ENCODE measurements around the gene FRMD6.
A peak's percentile ranks its signal among the peaks of the same experiment; 100 is the strongest.
"Not testable (repeated sequence)": the region's sequence is repeated elsewhere in the genome, so short reads cannot be mapped to it uniquely, and the experiment has no call there.

FRMD6 gene

DNA sequence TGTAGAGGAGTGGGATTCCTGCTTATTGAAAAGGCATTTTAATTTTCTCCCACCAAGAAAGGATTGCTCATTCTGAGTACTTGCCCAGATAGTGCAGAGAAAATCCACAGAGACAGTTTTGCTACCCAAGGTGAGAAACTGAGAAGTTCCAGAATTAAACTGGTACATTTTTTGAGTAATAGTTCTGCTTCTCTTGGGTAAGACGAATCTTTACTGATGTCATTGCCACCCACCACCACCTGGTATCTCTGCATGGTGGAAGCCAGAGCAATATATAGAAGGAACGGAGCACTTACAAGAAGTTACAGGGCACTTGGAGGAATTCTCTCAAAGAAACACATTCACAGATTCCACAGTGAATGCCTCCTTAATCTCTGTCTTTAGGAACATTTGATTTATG lies 20.7 kb upstream of the FRMD6 start:
- no peak for DNase-seq (ENCODE audit: low spot score)

DNA sequence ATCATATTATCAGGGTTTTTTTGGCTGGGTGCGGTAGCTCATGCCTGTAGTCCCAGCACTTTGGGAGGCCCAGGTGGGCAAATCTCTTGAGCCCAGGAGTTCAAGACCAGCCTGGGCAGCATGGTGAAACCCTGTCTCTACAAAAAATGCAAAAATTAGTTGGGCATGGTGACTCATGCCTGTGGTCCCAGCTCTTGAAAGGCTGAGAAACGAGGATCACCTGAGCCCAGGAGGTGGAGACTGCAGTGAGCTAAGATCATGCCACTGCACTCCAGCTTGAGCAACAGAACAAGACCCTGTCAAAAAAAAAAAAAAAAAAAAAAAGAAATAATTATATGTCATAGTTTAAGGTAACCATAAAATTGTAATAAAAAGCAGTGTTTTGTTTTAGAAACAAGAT lies 18.4 kb upstream of the FRMD6 start:
- not testable (repeated sequence) for DNase-seq (ENCODE audit: low spot score)

GRCh38 chr14:51636109-51636508 lies 15.6 kb upstream of the FRMD6 start:
- no peak for DNase-seq (ENCODE audit: low spot score)

GRCh38 chr14:51638071-51638944 lies 13.4 kb upstream of the FRMD6 start:
- no peak for DNase-seq (ENCODE audit: low spot score)

GRCh38 chr14:51639668-51640316 lies 11.9 kb upstream of the FRMD6 start:
- DNase-seq (ENCODE audit: low spot score), result no peak

- DNase-seq (ENCODE audit: low spot score), result peak; percentile 25
Measured at GRCh38 chr14:51643140-51643539, 8.6 kb upstream of the FRMD6 start.

DNA sequence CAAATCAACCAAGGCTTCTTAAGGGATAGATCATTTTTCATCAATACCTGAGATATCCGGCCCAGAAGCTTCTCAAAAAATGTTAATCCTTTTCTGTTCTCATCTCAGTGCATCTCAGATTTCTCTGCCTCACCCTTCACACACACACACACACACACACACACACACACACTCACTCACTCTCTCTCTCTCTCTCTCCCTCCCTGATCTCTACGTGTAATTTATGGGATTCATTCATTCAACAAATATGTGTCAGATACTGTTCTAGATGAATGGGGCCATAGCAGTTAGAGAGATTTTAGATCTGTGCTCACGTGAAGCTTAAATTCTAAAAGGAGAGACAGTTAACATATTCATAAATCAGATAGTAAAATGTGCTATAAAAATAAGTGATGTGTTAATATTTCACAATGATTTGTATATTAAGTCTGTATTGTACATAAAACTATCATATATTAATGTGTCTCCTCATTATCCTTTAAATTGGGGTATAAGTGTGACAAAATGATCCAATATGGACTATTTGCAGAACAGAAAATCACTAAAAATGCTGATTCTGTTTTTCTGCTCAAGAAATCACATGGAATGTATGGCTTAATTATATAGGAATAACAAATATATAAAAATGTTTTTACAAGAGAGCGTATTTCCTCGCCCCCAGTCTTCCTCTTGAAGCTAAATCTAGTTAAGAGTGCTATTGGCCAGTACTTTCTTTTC lies 7.3 kb upstream of the FRMD6 start:
- no peak for DNase-seq (ENCODE audit: low spot score)

GRCh38 chr14:51648296-51648695 lies 3.4 kb upstream of the FRMD6 start:
- no peak for DNase-seq (ENCODE audit: low spot score)

DNA sequence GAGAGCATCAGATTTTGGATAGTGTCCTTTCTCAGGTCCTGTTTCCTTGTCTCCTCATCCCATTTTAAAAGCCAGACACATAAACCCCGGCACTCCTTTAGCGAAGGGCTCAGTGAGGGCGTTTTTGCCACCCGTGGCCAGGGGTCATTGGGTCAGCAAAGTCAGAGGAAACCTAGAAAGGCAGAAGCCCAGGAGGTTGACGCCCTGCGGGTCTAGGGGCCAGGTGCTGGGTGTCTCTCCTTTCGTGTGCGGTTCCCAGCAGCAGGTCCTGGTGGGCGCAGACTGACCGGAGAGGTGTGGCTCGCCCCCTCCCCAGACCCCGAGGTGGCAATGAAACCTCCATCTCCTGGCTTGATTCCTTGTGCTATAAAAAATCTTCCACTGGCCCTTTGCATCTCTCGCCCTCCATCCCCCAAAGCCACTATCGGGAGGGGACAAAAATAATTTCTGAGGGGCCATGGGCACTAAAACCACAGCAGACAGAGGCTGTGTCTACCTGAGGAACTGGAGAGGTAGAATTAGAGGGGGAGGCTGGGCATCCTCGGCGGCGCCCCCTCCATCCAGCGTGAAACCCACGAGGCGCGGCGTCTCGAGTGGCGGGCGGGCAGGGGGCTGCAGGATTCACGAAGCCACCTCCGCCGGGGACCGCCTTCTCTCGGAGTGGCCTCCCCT lies 858 bp upstream of the FRMD6 start:
- DNase-seq (ENCODE audit: low spot score), result peak; percentile 30

GRCh38 chr14:51652168-51653078 lies 713 bp downstream of the FRMD6 start:
- DNase-seq (ENCODE audit: low spot score), result peak; percentile 38

DNA sequence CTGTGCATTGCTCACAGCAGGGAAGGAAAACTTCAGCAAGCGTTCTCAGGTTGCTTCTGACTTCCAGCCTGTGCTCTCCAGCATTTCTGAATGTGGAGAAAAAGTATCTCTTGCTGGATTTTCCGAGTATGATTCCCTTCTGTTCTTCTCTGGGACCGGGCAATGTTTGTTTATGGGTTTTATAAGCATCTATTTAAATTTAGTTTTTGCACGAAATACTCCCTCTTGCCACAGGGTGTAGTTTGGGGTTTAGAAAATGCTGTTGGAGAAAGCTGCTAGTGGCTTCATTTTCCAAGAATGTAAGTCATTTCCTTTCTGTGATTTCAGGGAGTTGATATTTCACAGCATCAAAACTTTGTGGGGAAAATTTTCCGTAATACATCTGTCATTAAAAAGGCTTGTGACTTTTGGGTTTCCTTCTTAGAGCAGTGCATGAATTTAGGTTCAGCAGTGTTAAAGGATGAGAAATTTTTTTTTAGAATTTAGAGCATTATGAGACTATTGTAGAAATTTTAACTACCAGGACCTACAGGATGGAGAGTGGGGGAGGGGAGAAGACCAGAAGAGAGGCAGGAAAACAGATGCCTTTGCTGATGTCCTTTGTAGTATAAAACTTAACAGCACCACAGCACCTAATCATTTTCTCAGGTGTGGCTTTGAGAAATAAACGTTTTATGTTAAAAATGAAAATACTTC lies 1.5 kb downstream of the FRMD6 start:
- peak; percentile 90 for DNase-seq (ENCODE audit: low spot score)

DNA sequence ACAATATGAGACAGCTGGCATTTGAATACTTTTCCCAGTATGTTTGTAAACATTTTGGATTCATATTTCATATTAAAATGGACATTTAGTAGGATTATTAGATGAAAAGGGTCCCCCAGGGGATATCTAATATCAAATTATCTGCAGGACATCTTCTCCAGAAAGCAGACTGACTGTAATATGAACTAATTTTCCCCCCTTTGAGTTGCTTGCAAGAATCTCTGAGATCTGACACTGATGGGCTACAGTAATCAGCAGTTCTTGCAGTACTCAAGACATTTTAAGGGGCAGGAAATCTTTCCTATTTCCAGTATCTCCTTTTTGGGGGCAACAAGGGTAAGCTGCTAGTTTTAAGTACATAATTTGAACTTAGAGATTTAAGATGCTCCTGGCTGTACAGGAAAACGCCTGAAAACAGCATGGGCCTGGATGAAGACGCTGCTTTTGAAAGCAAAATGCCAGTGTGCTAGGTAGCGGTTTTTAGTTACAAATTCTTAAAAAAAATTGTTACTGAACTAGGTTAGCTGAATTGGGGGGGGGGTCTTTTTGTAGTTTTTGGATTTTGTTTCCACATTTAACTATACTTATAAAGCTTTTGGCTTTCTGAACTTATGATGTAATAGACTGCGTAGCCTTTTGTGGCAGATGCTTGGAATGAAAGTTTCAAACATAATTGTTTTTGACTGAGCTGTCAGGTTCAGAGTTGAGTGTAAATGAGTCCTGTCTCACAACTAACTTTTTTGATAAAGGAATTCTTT lies 2.2 kb downstream of the FRMD6 start:
- DNase-seq (ENCODE audit: low spot score), result no peak

- DNase-seq (ENCODE audit: low spot score), result no peak
Measured at GRCh38 chr14:51654533-51654845, 2.8 kb downstream of the FRMD6 start.

GRCh38 chr14:51657762-51658161 lies 6.1 kb downstream of the FRMD6 start:
- no peak for DNase-seq (ENCODE audit: low spot score)

DNA sequence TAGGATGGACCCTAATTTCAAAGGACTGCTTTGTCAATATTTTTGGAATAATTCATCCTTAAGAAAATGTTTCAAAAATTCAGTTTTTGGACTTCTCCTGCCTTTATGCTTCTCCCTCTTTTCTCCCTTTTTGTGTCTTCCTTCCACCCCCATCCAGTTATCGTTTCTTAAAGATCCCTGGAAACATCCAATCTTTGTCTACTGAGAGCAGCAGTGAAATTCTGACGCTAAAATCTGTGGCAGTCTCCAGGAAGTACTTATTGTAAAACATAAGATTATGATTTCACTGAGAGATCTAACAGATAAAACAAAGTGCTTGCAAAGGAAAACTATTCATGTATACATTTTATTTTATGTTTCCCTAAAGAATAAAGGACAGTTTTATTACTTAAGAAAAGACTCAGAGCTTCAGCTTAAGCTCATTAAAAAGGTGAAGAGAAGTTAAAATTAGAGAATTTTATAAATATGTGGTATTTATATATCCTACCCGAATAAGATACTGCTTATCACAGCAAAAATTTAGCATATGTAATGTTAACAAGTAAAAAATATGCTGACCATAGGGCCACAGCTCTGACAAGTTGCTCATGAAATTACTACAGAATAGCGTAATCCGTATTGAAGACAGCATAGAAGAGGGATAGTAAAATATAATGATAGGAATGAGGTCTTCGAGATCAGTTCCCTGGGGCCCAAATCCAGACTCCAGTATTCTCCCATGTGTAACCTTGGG lies 6.9 kb downstream of the FRMD6 start:
- no peak for DNase-seq (ENCODE audit: low spot score)

DNA sequence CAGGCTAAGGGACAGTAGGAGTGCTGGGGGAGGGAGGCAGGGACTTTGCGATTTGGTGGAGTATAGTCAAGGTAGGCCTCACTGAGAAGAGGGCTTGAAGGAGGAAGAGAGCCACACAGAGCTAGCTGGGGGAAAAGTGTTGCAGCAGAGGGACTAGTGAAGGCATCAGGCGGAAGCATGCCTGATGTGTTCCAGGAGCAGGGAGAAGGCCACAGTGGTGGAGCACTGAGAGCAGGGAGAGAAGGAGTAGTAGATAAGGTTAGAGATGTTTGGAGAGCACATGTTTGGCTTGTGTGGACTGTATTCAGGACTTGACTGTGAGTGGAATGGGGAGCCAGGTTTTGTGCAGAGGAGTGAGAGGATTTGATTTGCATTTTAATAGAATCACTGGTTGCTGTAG lies 9.0 kb downstream of the FRMD6 start:
- DNase-seq (ENCODE audit: low spot score), result no peak

GRCh38 chr14:51661504-51661903 lies 9.8 kb downstream of the FRMD6 start:
- DNase-seq (ENCODE audit: low spot score), result no peak

DNA sequence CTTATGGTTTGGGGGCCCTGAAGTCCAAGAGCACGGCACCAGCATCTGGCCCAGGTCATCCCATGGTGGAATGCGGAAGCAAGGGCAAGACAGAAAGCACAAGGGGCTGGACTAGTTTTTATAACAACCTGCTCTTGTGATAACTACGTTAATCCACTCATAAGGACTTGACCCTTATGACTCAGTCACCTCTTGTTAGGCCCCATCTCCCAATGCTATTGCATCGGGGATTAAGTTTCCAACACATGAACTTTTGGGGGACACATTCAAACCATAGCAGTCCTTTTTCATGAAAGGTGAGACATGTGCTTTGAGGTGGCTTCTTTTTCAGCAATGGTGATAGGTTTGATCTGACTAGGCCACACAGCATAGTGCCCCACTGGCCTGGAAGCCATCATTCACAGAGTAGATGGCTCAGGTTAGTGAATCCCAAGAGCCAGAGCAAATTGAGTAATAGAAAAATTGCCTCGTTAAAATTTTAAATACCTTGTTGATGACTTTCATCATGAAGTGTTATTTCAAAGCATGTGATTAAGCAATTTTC lies 12.1 kb downstream of the FRMD6 start:
- DNase-seq (ENCODE audit: low spot score), result no peak

GRCh38 chr14:51666070-51666469 lies 14.4 kb downstream of the FRMD6 start:
- no peak for DNase-seq (ENCODE audit: low spot score)
